ENCODE measurements around the gene BTBD1. TPM values are rescaled to one million over a fixed set of nuclear protein-coding genes. Genes with fewer than 3 reads are reported as not detected.

BTBD1 gene
- total and polyA plus RNA-seq, 2 donors = 44.4 to 61.1 TPM

GRCh38 chr15:82979726-82980125 lies 87.3 kb downstream of the BTBD1 start:
- no peaks in the 10 kb centered on the region for H3K27me3 ChIP-seq (ENCODE audit: control insufficient read depth in 2 of 2, insufficient read depth in 1 of 2, low read length in 1 of 2)
- DNase-seq (ENCODE audit: low read depth in 6 of 9, low spot score in 9 of 9) = no peak
- no peaks in the 10 kb centered on the region for H3K4me1 ChIP-seq (ENCODE audit: control insufficient read depth in 2 of 2, insufficient read depth in 2 of 2, low read length in 2 of 2)
- H3K9me3 ChIP-seq (ENCODE audit: control insufficient read depth in 2 of 2, insufficient read depth in 1 of 2, low read length in 1 of 2) = no peaks in the 10 kb centered on the region
- no peak overlapping the region for H3K4me3 ChIP-seq (ENCODE audit: low read length in 2 of 2)
- 94% methylated on average over 1 of the region's 1 CpG for WGBS
- no peak overlapping the region for H3K27ac ChIP-seq (ENCODE audit: low read depth in 1 of 2, low read length in 1 of 2)
- H3K36me3 ChIP-seq (ENCODE audit: control insufficient read depth in 2 of 2, insufficient read depth in 2 of 2, low read length in 1 of 2) = no peaks in the 10 kb centered on the region

- H3K9me3 ChIP-seq (ENCODE audit: control insufficient read depth in 2 of 2, insufficient read depth in 1 of 2, low read length in 1 of 2) = no peaks in the 10 kb centered on the region
- no peaks in the 10 kb centered on the region for H3K27me3 ChIP-seq (ENCODE audit: control insufficient read depth in 2 of 2, insufficient read depth in 1 of 2, low read length in 1 of 2)
- no peak overlapping the region for H3K27ac ChIP-seq (ENCODE audit: low read depth in 1 of 2, low read length in 1 of 2)
- no peak overlapping the region for H3K4me3 ChIP-seq (ENCODE audit: low read length in 2 of 2)
- whole genome bisulfite sequencing = 96% methylated on average over 5 of the region's 5 CpGs
- no peaks in the 10 kb centered on the region for H3K4me1 ChIP-seq (ENCODE audit: control insufficient read depth in 2 of 2, insufficient read depth in 2 of 2, low read length in 2 of 2)
- H3K36me3 ChIP-seq (ENCODE audit: control insufficient read depth in 2 of 2, insufficient read depth in 2 of 2, low read length in 1 of 2) = no peaks in the 10 kb centered on the region
- DNase-seq (ENCODE audit: low read depth in 6 of 9, low spot score in 9 of 9) = no peak
Observed at GRCh38 chr15:82978438-82978837, 88.6 kb downstream of the BTBD1 start.

DNA sequence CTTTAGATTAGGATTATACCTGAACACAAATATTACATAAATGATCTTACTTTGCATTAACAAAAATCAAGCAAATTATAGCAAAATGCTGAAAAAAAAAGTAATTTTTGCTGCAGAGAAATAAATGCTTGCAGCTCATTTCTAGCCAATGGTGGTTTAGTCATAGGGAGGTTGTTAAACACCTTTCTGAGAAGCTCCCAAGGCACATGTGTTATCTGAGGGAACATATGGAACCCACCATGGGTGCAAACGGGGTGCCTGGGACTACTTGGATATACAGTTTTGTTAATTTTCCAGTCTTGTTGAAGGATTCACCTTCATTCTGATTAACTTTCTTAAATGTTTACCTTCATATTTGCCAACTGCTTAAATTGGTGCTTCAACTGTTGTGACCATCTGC lies 90.0 kb downstream of the BTBD1 start:
- no peaks in the 10 kb centered on the region for H3K9me3 ChIP-seq (ENCODE audit: control insufficient read depth in 2 of 2, insufficient read depth in 1 of 2, low read length in 1 of 2)
- WGBS = 95% methylated on average over 1 of the region's 1 CpG
- no peak overlapping the region for H3K4me3 ChIP-seq (ENCODE audit: low read length in 2 of 2)
- H3K27ac ChIP-seq (ENCODE audit: low read depth in 1 of 2, low read length in 1 of 2) = no peak overlapping the region
- DNase-seq (ENCODE audit: low read depth in 6 of 9, low spot score in 9 of 9) = no peak
- no peaks in the 10 kb centered on the region for H3K4me1 ChIP-seq (ENCODE audit: control insufficient read depth in 2 of 2, insufficient read depth in 2 of 2, low read length in 2 of 2)
- H3K36me3 ChIP-seq (ENCODE audit: control insufficient read depth in 2 of 2, insufficient read depth in 2 of 2, low read length in 1 of 2) = no peaks in the 10 kb centered on the region
- no peaks in the 10 kb centered on the region for H3K27me3 ChIP-seq (ENCODE audit: control insufficient read depth in 2 of 2, insufficient read depth in 1 of 2, low read length in 1 of 2)

DNA sequence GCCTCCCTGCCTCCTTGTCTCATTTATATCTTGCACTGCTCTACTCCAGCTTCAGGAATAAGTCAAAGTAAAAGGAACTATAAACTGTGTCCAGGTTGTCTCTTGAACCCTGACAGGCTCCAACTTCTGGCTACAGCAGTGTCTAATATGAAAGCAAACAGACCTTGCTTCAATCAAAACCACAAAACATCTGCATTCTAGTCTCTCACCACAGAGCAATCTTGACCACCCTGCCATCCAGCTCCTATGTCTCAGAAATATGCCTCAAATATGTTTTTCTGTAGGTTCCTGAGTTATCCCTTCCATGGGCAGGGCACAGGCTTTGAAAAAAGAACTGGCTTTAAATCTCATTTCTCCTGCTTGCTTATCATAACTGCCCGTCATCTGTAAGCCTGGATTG lies 94.1 kb downstream of the BTBD1 start:
- Histone ChIP-seq H3K27ac (ENCODE audit: low read depth in 1 of 2, low read length in 1 of 2) (no peak overlapping the region), H3K27me3 (ENCODE audit: control insufficient read depth in 2 of 2, insufficient read depth in 1 of 2, low read length in 1 of 2) (no peaks in the 10 kb centered on the region), H3K36me3 (ENCODE audit: control insufficient read depth in 2 of 2, insufficient read depth in 2 of 2, low read length in 1 of 2) (no peaks in the 10 kb centered on the region), H3K4me1 (ENCODE audit: control insufficient read depth in 2 of 2, insufficient read depth in 2 of 2, low read length in 2 of 2) (no peaks in the 10 kb centered on the region), H3K4me3 (ENCODE audit: low read length in 2 of 2) (no peak overlapping the region), H3K9me3 (ENCODE audit: control insufficient read depth in 2 of 2, insufficient read depth in 1 of 2, low read length in 1 of 2) (no peaks in the 10 kb centered on the region)
- no peak for DNase-seq (ENCODE audit: low read depth in 6 of 9, low spot score in 9 of 9)
- 89% methylated on average over 1 of the region's 1 CpG for WGBS

GRCh38 chr15:82971218-82971984 lies 95.7 kb downstream of the BTBD1 start:
- no peaks in the 10 kb centered on the region for H3K9me3 ChIP-seq (ENCODE audit: control insufficient read depth in 2 of 2, insufficient read depth in 1 of 2, low read length in 1 of 2)
- no peaks in the 10 kb centered on the region for H3K36me3 ChIP-seq (ENCODE audit: control insufficient read depth in 2 of 2, insufficient read depth in 2 of 2, low read length in 1 of 2)
- no peak overlapping the region for H3K27ac ChIP-seq (ENCODE audit: low read depth in 1 of 2, low read length in 1 of 2)
- no peaks in the 10 kb centered on the region for H3K4me1 ChIP-seq (ENCODE audit: control insufficient read depth in 2 of 2, insufficient read depth in 2 of 2, low read length in 2 of 2)
- H3K4me3 ChIP-seq (ENCODE audit: low read length in 2 of 2) = no peak overlapping the region
- H3K27me3 ChIP-seq (ENCODE audit: control insufficient read depth in 2 of 2, insufficient read depth in 1 of 2, low read length in 1 of 2) = no peaks in the 10 kb centered on the region
- no peak for DNase-seq (ENCODE audit: low read depth in 6 of 9, low spot score in 9 of 9)
- WGBS = 92% methylated on average over 2 of the region's 2 CpGs

GRCh38 chr15:82970696-82971095 lies 96.4 kb downstream of the BTBD1 start:
- Histone ChIP-seq H3K9me3 (ENCODE audit: control insufficient read depth in 2 of 2, insufficient read depth in 1 of 2, low read length in 1 of 2) (no peaks in the 10 kb centered on the region), H3K27ac (ENCODE audit: low read depth in 1 of 2, low read length in 1 of 2) (no peak overlapping the region), H3K36me3 (ENCODE audit: control insufficient read depth in 2 of 2, insufficient read depth in 2 of 2, low read length in 1 of 2) (no peaks in the 10 kb centered on the region), H3K4me1 (ENCODE audit: control insufficient read depth in 2 of 2, insufficient read depth in 2 of 2, low read length in 2 of 2) (no peaks in the 10 kb centered on the region), H3K4me3 (ENCODE audit: low read length in 2 of 2) (no peak overlapping the region), H3K27me3 (ENCODE audit: control insufficient read depth in 2 of 2, insufficient read depth in 1 of 2, low read length in 1 of 2) (no peaks in the 10 kb centered on the region)
- WGBS = 97% methylated on average over 1 of the region's 1 CpG
- no peak for DNase-seq (ENCODE audit: low read depth in 6 of 9, low spot score in 9 of 9)

- H3K9me3 ChIP-seq (ENCODE audit: control insufficient read depth in 2 of 2, insufficient read depth in 1 of 2, low read length in 1 of 2) = no peaks in the 10 kb centered on the region
- whole genome bisulfite sequencing = 82% methylated on average over 3 of the region's 3 CpGs
- no peak overlapping the region for H3K27ac ChIP-seq (ENCODE audit: low read depth in 1 of 2, low read length in 1 of 2)
Observed at GRCh38 chr15:82970078-82970686, 96.9 kb downstream of the BTBD1 start.

DNA sequence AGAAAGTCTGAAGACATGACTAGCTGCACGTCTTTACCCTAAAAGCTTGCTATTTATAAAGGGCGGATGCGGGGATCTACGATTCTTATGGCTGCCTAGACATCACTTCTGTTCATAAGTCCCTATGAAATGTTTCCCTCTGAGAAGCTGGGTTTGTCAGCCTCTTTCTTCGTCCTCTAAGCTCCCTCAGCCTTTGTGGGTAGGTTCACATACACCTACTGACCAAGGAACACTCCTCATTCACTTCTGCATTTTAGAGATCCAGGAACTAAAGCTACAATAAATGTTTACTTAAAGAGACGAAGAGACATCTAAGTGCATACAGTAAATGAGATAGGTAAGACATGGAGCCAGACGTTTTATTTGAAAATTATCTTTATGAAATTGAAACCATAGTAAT lies 97.7 kb downstream of the BTBD1 start:
- 90% methylated on average over 7 of the region's 7 CpGs for WGBS

More at GRCh38 chr15:82970078-82970686, 96.9 kb downstream of the BTBD1 start:
- H3K4me1 ChIP-seq (ENCODE audit: control insufficient read depth in 2 of 2, insufficient read depth in 2 of 2, low read length in 2 of 2) = no peaks in the 10 kb centered on the region
- no peaks in the 10 kb centered on the region for H3K36me3 ChIP-seq (ENCODE audit: control insufficient read depth in 2 of 2, insufficient read depth in 2 of 2, low read length in 1 of 2)
- no peaks in the 10 kb centered on the region for H3K27me3 ChIP-seq (ENCODE audit: control insufficient read depth in 2 of 2, insufficient read depth in 1 of 2, low read length in 1 of 2)
- no peak overlapping the region for H3K4me3 ChIP-seq (ENCODE audit: low read length in 2 of 2)
- DNase-seq (ENCODE audit: low read depth in 6 of 9, low spot score in 9 of 9) = no peak

DNA sequence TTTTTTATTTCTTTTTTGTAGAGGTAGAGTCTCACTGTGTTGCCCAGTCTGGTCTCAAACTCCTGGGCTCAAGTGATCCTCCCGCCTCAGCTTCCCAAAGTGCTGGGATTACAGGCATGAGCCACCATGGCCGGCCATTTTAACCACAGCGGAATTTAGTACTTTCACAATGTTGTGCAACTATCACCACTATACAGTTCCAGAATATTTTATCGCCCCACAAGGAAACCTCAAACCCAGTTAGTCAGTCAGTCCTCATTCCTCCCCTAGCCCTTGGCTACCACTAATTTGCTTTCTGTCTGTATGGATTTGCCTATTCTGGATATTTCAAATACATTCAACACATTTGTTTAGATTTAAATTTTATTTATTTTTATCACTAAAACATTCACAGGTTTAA lies 99.0 kb downstream of the BTBD1 start:
- no peaks in the 10 kb centered on the region for H3K9me3 ChIP-seq (ENCODE audit: control insufficient read depth in 2 of 2, insufficient read depth in 1 of 2, low read length in 1 of 2)
- H3K4me3 ChIP-seq (ENCODE audit: low read length in 2 of 2) = no peak overlapping the region
- H3K27ac ChIP-seq (ENCODE audit: low read depth in 1 of 2, low read length in 1 of 2) = no peak overlapping the region
- no peaks in the 10 kb centered on the region for H3K4me1 ChIP-seq (ENCODE audit: control insufficient read depth in 2 of 2, insufficient read depth in 2 of 2, low read length in 2 of 2)
- no peaks in the 10 kb centered on the region for H3K27me3 ChIP-seq (ENCODE audit: control insufficient read depth in 2 of 2, insufficient read depth in 1 of 2, low read length in 1 of 2)
- no peaks in the 10 kb centered on the region for H3K36me3 ChIP-seq (ENCODE audit: control insufficient read depth in 2 of 2, insufficient read depth in 2 of 2, low read length in 1 of 2)
- WGBS = 96% methylated on average over 4 of the region's 4 CpGs
- no peak for DNase-seq (ENCODE audit: low read depth in 6 of 9, low spot score in 9 of 9)

More for the DNA sequence above, 97.7 kb downstream of the BTBD1 start:
- Histone ChIP-seq H3K27ac (ENCODE audit: low read depth in 1 of 2, low read length in 1 of 2) (no peak overlapping the region), H3K4me1 (ENCODE audit: control insufficient read depth in 2 of 2, insufficient read depth in 2 of 2, low read length in 2 of 2) (no peaks in the 10 kb centered on the region), H3K36me3 (ENCODE audit: control insufficient read depth in 2 of 2, insufficient read depth in 2 of 2, low read length in 1 of 2) (no peaks in the 10 kb centered on the region), H3K4me3 (ENCODE audit: low read length in 2 of 2) (no peak overlapping the region), H3K9me3 (ENCODE audit: control insufficient read depth in 2 of 2, insufficient read depth in 1 of 2, low read length in 1 of 2) (no peaks in the 10 kb centered on the region), H3K27me3 (ENCODE audit: control insufficient read depth in 2 of 2, insufficient read depth in 1 of 2, low read length in 1 of 2) (no peaks in the 10 kb centered on the region)
- DNase-seq (ENCODE audit: low read depth in 6 of 9, low spot score in 9 of 9) = no peak
